22Rv1 (cell line): ENCODE data around the gene MALRD1.

ENCODE experiments used
- H3K27ac ChIP-seq: fragments of 450-650 bp; 2 replicates; pipeline ENCODE4 v1.5.1; 2017
- CTCF ChIP-seq: fragments of 450-650 bp; IDR thresholded peaks from 2 replicates; pipeline ENCODE4 v1.5.1; 2017; ENCODE audit warnings: mild to moderate bottlenecking
- ZFX ChIP-seq: fragments of 450-650 bp; IDR thresholded peaks from 2 replicates; pipeline ENCODE4 v1.6.1; 2017; ENCODE audit warnings: antibody characterized with exemption, borderline replicate concordance

Gene MALRD1

GRCh38 chr10:19049567-19049966 is 966 bp downstream of the MALRD1 start:
- TF ChIP-seq CTCF (no peak), ZFX (no peak)
- H3K27ac ChIP-seq = no peak overlapping the region

- H3K27ac ChIP-seq = no peak overlapping the region
- TF ChIP-seq ZFX = no peak
- no peak for TF ChIP-seq CTCF
Observed at GRCh38 chr10:19054289-19054835, 5.8 kb downstream of the MALRD1 start.

GRCh38 chr10:19058046-19058445 is 9.4 kb downstream of the MALRD1 start:
- no peak for TF ChIP-seq ZFX
- no peak for TF ChIP-seq CTCF
- H3K27ac ChIP-seq = no peak overlapping the region

- no peak for TF ChIP-seq CTCF
- no peak for TF ChIP-seq ZFX
- no peak overlapping the region for H3K27ac ChIP-seq
Observed at GRCh38 chr10:19063986-19064385, 15.4 kb downstream of the MALRD1 start.

- TF ChIP-seq ZFX = no peak
- TF ChIP-seq CTCF = no peak
- H3K27ac ChIP-seq = no peak overlapping the region
Observed at GRCh38 chr10:19071946-19072345, 23.3 kb downstream of the MALRD1 start.

GRCh38 chr10:19077276-19077675 is 28.7 kb downstream of the MALRD1 start:
- TF ChIP-seq CTCF (no peak), ZFX (no peak)
- H3K27ac ChIP-seq = no peak overlapping the region

- H3K27ac ChIP-seq = no peak overlapping the region
- TF ChIP-seq CTCF = no peak
- TF ChIP-seq ZFX = no peak
Observed at GRCh38 chr10:19096501-19097073, 48.0 kb downstream of the MALRD1 start.
